Upper lobe of right lung (tissue), 1 donor: ENCODE measurements around the gene RRBP1. TPM values are rescaled to one million over a fixed set of nuclear protein-coding genes. Genes with fewer than 3 reads are reported as not detected.

Source experiments
- ATAC-seq: fragments of 200-7000 bp; cut with Tn5 transposase; one replicate; pipeline ENCODE4 v1.9.1; 2020; ENCODE audit warnings: mild to moderate bottlenecking, moderate library complexity
- DNase-seq: peaks from one replicate; pipeline ENCODE4 v3.0.0-alpha.2; 2020
- H3K27ac ChIP-seq: fragments of 200-600 bp; one replicate; pipeline ENCODE4 v1.8.0; 2022
- H3K27me3 ChIP-seq: fragments of 200-600 bp; one replicate; pipeline ENCODE4 v1.8.0; 2022; ENCODE audit warnings: mild to moderate bottlenecking
- H3K36me3 ChIP-seq: fragments of 200-600 bp; one replicate; pipeline ENCODE4 v1.8.0; 2022
- H3K4me1 ChIP-seq: fragments of 200-600 bp; one replicate; pipeline ENCODE4 v1.8.0; 2022
- H3K4me3 ChIP-seq: fragments of 200-600 bp; one replicate; pipeline ENCODE4 v1.8.0; 2022; ENCODE audit warnings: mild to moderate bottlenecking
- H3K9me3 ChIP-seq: fragments of 200-600 bp; one replicate; pipeline ENCODE4 v1.8.0; 2022
- CTCF ChIP-seq: fragments of 200-600 bp; IDR thresholded peaks from one replicate; pipeline ENCODE4 v1.8.0; 2022; ENCODE audit warnings: antibody characterized with exemption
- intact Hi-C: fragments of 100-400 bp; cut with DNase I; formaldehyde crosslinking; loops from one replicate; pipeline ENCODE4 v1.11.0; 2022
- long read RNA-seq: library from polyadenylated mRNA; unstranded; transcript quantifications from one replicate; pipeline ENCODE4 v2.0.0, GENCODE V29; 2021
- total RNA-seq: library from RNA; stranded (reverse); fragmentation: NEBNext Ultra II Directional; extraction: Animal tissue kit (Norgen Biotek cat#: 25700); gene quantifications from one replicate; pipeline ENCODE4 v1.2.1, GENCODE V29; 2021
- donor health status: DM: no; HTN: yes; CAD: no; lungs with severe emphysema.

The RRBP1 gene
- 166 TPM for total RNA-seq
- long read RNA-seq, full-length matches to known transcripts: 75 of 224 reads
- long read RNA-seq, partial matches to known transcripts: 63 of 224 reads
- long read RNA-seq, other reads (novel, unspliced or antisense): 86 of 224 reads

DNA sequence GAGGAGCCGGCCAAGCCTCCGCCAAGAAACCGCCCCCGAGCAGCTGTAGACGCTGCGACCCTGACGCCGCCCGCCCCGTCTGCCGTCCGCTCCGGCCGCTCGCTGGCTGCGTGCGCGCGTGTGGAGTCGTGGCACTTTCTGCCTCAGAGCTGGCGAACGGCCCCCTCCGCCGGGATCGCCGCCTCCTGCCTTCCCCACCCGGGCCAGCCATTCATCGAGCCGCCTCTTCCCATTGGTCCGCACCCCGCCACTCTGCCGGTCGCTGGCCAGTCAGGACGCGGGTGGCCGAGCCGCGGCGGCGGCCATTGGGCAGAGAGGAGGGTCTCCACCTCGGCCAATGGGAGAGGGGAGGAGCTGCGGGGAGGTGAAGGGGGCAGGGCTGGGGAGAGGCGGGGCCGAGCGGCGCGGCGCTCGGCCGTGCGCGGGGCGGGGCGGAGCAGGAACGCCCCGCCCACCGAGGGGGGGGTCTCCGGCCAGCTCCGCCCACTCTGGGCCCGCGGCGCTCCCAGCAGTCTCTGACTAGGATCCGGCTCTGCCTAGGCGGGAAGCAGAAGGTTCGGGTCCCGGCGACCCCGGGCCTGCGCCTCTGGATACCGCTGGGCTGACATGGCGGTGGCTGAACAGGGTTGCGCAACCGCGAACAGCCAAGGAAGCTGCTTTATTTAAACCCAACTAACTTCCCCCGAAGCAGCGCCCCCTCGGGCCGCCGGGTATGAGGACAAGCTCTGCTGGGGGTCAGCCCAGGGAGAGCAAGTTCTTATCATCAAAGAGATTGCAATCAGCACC is at the start of gene RRBP1:
Gene RRBP1 (minus strand): TSS at position 140 of the 786 bp plus-strand sequence. CDS start 21,735 bp downstream, outside the sequence.
- intact Hi-C loops: loop anchor here (10.0 kb wide), 1 partner anchor 213 kb away; no protein-coding TSS in a partner anchor
- peak; percentile 72 for TF ChIP-seq CTCF
- DNase-seq (peak; percentile 100), ATAC-seq (peak; percentile 94)
- Histone ChIP-seq H3K9me3 (no peaks in the 10 kb centered on the region), H3K4me3 (peak within 1 kb of the TSS; percentile 73), H3K36me3 (peaks cover 9% of the 10 kb centered on the region), H3K27me3 (no peaks in the 10 kb centered on the region), H3K27ac (peak within 1 kb of the TSS; percentile 95), H3K4me1 (peaks cover 34% of the 10 kb centered on the region)

DNA sequence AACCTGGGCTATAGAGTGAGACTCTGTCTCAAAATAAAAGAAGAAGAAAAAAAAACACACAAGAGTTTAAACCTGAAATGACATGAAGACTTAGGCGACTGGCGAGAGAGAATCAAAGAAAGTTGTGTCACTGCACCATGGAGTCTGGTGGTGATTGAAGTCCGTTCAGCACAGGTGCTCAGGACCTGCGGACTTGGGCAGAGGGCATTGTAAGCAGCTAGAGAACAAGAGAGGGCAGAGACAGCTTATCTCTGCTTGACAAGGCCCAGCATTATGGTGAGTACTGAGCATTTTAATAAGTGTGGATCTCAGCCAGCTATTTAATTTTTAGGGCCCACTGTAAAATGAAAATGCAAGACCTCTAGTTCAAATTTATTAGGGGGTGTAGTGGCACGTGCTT is 49.2 kb upstream of the RRBP1 start:
- Histone ChIP-seq H3K27ac (no peak overlapping the region), H3K27me3 (no peaks in the 10 kb centered on the region), H3K4me3 (no peak overlapping the region), H3K9me3 (no peaks in the 10 kb centered on the region), H3K36me3 (no peaks in the 10 kb centered on the region), H3K4me1 (no peaks in the 10 kb centered on the region)
- no peak for TF ChIP-seq CTCF
- ATAC-seq (no peak), DNase-seq (no peak)
- intact Hi-C loops: no loop called here

DNA sequence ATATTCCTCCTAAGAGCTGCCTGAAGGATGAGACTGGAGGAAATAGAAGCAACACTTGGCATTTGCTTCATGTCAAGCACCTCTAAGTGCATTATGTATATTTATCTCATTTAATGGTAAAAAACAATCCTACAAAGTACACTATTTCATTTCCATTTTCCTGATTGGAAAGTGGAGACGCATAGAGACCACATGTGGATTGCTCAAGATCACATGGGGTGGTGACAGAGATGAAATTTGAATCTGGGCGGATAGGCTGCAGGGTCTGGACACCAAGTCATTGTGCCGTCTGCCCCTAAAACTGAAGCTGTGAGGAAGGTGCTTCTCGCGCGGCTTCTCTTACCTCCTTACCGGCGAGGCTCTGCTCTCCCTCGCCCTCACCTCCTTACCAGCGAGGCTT is 48.0 kb upstream of the RRBP1 start:
- H3K9me3 ChIP-seq: no peaks in the 10 kb centered on the region
- DNase-seq (no peak), ATAC-seq (no peak)
- intact Hi-C loops: no loop called here
- no peaks in the 10 kb centered on the region for H3K4me1 ChIP-seq
- no peak overlapping the region for H3K4me3 ChIP-seq
- H3K27ac ChIP-seq: no peak overlapping the region
- H3K36me3 ChIP-seq: no peaks in the 10 kb centered on the region
- no peak for TF ChIP-seq CTCF
- H3K27me3 ChIP-seq: no peaks in the 10 kb centered on the region

DNA sequence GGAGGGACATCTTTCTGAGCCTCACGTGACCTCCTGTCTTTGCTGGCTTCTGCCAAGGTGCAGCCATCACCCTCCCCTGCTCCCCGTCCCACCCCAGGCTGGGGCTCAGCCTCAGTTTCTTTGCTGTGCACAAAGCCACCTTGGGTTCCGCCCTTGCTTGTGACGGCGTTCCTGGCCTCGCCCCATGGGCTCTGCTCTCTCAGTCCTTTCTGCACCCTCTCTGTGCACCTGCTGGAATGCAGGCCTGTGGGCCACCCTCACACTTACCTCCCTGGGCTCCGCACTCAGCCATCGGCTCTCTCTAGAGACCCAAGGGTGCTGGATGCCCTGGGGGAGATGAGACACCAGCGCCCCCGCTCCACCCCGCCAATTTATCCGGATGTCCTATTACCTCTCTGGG is 46.0 kb upstream of the RRBP1 start:
- no peak overlapping the region for H3K27ac ChIP-seq
- H3K36me3 ChIP-seq: no peaks in the 10 kb centered on the region
- no peaks in the 10 kb centered on the region for H3K27me3 ChIP-seq
- no peak for DNase-seq
- TF ChIP-seq CTCF: no peak
- intact Hi-C loops: no loop called here
- H3K4me1 ChIP-seq: no peaks in the 10 kb centered on the region
- ATAC-seq: no peak
- no peaks in the 10 kb centered on the region for H3K9me3 ChIP-seq
- no peak overlapping the region for H3K4me3 ChIP-seq

- Histone ChIP-seq H3K4me1 (no peaks in the 10 kb centered on the region), H3K27ac (no peak overlapping the region), H3K9me3 (no peaks in the 10 kb centered on the region), H3K4me3 (no peak overlapping the region), H3K36me3 (no peaks in the 10 kb centered on the region), H3K27me3 (no peaks in the 10 kb centered on the region)
- ATAC-seq (no peak), DNase-seq (no peak)
- intact Hi-C loops: no loop called here
- no peak for TF ChIP-seq CTCF
Measured at GRCh38 chr20:17727351-17727750, 45.3 kb upstream of the RRBP1 start.
